ENCODE measurements around the gene CNIH4.

DNA sequence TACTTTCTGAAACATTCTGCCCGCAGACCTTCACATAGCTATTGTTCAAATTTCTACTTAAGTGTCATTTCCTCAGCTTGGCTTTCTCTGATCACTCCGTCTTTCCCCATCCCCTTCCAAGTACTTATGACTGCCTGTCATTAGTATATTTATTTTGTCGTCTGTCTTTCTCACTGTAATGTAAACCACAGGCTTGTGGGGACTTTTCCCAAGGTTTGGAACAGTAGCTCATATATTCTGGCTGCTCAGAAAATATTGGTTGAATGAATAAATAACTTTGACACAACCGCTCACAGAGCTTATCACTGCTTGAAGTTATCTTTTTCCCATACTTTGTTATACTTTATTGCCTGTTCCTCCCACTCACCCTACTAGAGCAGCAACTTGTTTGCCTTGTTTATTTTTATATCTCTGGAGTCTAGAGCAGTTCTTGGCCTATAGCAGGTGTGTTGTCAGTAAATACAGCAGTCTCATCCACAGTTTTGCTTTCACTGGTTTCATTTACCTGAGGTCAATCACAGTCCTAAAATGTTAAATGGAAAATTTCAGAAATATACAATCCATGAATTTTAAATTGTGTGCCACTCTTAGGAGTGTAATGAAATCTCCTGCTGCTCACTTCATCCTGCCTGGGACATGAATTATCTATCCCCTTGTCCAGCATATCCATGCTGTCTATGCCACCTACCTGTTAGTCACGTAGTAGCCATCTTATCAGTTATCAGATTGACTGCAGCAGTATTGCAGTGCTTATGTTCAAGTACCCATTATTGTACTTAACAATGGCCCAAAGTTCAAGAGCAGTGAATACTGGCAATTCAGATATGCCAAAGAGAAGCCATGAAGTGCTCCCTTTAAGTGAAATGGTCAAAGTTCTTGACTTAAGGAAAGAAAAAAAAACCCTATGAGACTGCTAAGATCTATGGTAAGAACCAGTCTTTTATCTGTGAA, 2.4 kb upstream of the CNIH4 start:
- TF ChIP-seq, protein P1, sequence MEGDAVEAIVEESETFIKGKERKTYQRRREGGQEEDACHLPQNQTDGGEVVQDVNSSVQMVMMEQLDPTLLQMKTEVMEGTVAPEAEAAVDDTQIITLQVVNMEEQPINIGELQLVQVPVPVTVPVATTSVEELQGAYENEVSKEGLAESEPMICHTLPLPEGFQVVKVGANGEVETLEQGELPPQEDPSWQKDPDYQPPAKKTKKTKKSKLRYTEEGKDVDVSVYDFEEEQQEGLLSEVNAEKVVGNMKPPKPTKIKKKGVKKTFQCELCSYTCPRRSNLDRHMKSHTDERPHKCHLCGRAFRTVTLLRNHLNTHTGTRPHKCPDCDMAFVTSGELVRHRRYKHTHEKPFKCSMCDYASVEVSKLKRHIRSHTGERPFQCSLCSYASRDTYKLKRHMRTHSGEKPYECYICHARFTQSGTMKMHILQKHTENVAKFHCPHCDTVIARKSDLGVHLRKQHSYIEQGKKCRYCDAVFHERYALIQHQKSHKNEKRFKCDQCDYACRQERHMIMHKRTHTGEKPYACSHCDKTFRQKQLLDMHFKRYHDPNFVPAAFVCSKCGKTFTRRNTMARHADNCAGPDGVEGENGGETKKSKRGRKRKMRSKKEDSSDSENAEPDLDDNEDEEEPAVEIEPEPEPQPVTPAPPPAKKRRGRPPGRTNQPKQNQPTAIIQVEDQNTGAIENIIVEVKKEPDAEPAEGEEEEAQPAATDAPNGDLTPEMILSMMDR (conservative IDR thresholded peaks at IDR 0.05; ENCODE audit: low read length): no peak
- TF ChIP-seq EZH2phosphoT487 (IDR thresholded peaks at IDR 0.05; ENCODE audit: borderline replicate concordance, low read depth, low read length): no peak
